HG03103 (cell line): ENCODE measurements around the gene HMCN1.
"Not testable (repeated sequence)": the region's sequence is repeated elsewhere in the genome, so short reads cannot be mapped to it uniquely, and the experiment has no call there.

Source experiments
- ATAC-seq: cut with Tn5 transposase; IDR thresholded peaks from one replicate; pipeline ENCODE4 v1.9.1; 2021; ENCODE audit warnings: low read depth; ENCODE audit not compliant: unreplicated experiment

Gene HMCN1

DNA sequence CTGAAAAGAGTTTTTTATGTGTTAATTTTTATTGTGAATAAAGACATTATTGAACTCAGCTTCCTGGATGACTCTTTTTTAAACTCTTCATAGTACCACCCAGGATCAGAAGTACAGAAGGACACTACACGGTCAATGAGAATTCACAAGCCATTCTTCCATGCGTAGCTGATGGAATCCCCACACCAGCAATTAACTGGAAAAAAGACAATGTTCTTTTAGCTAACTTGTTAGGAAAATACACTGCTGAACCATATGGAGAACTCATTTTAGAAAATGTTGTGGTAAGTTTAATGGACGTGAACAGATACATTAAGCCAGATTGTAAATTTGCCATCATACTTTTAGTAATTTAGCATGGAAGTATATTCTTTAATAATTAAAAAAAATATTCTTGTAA, 391.3 kb downstream of the HMCN1 start:
- ATAC-seq = no peak

DNA sequence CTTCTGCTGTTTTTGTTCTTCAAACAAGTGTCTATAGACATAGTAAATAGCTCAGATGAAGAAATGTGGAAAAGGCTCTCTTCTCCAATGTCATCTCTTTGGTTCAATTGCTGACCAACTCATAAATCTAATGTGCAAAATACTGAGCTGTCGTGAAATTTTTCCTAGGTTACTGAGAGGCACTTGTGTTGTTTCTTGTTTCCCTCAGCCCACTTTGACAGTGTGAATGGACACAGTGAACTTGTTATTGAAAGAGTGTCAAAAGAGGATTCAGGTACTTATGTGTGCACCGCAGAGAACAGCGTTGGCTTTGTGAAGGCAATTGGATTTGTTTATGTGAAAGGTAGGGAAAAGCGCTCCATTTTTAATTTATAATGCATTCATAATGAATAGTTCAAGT, 395.6 kb downstream of the HMCN1 start:
- ATAC-seq = no peak

DNA sequence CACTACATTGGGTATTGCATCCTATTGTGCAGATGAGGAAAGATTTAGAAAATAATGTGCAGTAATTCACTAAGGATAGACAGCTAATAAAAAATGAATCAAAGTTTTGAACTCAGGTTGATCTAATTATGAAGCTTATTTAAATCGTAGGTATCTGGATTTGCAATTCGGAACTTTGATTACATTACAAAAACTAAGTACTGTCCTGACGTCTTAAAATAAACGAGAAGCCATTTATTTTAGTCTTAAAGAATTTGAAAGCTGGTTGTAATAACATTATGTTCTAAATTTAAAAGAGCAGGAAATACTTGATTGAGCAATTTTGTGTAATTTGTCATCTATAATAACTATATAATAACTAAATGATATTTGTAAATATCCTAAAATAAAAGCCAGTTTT, 404.9 kb downstream of the HMCN1 start:
- no peak for ATAC-seq

DNA sequence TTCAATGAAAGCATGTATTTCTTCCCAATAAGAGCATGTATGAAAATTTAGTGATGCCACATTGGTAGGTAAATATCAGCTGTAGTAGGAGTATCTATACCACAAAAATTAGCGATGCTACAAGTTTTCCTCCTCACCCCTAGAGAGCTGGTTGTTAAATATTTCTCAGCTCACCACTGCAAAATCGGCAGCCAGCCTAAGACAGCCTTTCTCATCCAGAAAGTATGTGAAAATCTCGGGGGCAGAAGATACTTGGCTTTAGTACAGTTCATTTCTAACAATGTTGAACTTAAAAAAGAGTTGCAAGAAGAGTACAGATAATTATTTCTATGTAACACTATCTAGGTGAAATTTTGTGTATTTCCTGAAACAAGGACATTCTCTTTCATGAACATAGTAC, 405.5 kb downstream of the HMCN1 start:
- no peak for ATAC-seq

DNA sequence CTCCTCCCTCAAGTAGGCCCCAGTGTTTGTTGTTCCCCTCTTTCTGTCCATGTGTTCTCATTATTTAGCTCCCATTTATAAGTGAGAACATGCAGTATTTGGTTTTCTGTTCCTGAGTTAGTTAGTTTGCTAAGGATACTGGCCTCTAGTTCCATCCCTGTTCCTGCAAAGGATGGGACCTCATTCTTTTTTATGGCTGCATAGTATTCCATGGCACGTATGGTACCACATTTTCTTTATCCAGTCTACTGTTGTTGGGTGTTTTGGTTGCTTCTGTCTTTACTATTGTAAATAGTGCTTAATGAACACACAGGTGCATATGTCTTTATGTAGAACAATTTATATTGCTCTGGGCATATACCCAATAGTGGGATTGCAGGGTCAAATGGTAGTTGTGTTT, 408.0 kb downstream of the HMCN1 start:
- no peak for ATAC-seq

DNA sequence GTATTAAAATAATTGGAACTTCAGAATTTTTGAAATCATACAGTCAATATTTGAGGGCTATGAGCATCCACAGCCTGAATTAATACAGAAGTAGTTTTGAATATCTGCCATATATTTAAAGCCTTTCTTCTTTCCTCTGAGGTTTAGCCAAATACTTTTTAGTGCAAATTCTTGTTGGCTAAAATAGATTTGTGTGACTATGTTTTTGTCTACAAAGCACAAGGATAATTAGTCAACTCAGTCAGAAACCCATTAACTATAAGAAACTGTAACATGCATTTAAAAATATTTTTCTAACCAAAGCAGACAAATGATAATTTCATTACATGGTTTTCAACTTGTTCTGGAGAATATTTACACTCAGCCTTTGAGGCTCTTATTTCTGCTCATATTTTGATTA, 408.7 kb downstream of the HMCN1 start:
- ATAC-seq = no peak

DNA sequence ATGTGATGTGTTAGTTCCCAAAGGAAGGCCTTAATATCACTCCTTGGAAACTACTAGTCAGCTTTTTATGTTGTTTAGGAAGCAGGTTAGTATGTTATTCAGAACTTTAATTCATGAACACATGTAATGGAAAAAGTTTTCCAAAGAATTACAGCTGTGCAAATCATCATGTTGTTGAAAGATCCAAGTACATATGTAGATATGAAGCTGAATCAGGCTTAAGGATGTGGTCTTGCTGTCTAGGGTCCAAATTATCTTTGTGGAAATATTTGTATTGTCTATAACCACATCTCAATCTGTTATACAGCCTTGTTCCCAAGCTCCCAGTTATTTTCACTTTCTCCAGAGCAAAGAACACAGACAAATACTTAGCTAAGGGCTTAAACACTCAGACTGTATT, 409.3 kb downstream of the HMCN1 start:
- ATAC-seq = no peak

DNA sequence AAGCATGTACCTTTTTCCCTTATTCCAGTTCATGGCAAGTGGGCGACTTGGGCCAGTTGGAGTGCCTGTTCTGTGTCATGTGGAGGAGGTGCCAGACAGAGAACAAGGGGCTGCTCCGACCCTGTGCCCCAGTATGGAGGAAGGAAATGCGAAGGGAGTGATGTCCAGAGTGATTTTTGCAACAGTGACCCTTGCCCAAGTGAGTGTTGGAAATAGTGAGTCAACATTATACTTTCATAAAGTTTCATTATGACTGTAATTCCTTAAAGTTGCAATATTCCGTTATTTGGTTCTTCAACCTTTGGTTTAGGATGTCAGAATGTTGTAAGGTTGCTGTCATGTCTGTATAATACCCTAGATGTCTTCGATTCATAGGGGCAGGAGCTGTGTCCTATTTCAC, 410.3 kb downstream of the HMCN1 start:
- ATAC-seq = no peak

DNA sequence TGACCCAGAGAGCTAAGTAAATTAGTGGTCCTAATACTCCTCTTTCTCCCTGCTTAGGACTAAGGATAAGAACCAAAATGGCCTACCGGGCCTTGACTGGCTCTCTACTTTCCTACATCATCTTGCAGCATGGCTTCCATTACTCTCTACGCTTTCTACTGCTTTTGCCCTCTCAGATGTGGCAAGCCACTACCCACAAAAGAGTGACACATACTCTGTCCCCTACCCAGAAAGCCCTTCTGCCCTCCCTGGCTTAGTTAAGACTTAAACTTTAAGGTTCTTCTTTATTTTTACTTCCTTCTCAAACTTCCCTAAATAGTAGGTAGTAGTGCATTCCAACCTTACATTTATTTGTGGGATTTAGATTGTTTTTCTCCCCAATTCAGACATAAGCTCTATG, 412.8 kb downstream of the HMCN1 start:
- no peak for ATAC-seq

DNA sequence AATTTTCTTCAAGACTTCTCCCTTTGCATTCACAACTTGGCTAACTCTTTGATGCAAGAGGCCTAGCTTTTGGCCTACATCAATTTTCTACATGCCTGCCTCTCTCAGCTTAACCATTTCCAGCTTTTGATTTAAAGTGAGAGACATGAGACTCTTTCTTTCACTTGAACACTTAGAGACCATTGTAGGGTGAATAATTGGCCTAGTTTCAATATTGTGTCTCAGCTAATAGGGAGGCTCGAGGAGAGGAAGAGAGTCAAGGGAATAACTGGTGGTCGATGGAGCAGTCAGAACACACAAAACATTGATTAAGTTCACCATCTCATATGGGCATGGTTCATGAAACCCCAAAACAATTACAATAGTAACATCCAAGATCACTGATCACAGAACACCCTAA, 415.4 kb downstream of the HMCN1 start:
- no peak for ATAC-seq

DNA sequence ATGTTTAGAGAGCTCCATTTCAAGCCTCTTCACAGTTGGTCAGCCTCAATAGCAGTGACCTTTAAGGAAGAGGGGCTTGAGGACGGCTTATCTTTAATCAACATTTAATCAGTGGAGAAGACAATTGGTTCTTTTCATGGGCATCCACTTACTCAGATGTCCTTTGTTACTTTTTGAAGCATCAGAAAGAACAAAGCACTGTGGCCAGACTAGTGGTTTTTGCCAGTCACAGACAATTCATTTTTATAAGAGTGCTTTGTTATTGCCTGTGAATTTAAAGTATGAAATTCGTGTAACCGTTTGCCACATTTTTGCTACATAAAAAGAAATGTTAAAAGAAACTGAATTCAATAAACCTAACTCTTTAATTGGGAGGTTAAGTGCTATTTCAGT, 418.0 kb downstream of the HMCN1 start:
- no peak for ATAC-seq

DNA sequence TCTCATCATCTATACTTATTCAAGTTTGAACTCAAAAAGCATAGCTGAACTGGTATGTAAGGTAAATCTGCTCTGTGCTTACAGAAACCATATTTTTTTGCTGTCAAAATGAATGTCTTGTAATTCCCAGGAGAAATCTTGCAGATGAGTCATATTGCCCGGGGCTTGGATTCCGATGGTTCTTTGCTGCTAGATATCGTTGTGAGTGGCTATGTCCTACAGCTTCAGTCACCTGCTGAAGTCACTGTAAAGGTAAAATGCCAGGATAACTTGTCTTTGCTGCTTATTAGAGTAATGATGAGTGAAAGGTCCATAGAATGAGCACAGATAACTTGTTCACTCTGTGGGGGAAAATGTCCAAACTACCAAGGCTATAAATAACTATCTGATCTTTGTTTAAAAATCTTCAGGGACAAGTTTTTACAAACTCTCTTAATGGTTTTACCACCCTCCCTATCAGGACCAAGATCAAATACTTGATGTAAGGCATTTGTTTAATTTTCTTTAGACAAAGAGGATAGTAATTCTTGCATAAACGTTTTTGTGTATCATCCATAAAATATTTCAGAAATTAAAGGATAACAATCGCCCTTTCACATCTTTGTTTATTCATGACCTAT, 418.5 kb downstream of the HMCN1 start:
- ATAC-seq = no peak

DNA sequence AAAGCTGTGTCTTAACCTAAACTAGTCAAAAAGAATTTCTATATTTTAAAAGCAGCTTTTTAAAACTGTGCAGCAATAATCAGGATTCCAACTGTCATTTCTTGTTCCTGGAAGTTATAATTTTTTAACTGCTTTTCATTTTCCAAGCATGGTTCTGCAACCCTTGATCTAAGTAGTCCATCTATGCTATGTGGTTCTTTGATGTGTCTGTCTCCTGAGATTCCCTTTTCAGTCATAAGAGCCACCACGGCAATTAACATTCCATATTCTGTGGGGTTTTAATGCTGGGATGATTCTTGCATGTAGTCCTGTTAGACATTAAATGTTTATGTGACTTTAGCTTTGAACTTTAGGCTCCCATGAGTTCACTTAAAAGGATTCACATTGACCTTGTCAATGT, 420.5 kb downstream of the HMCN1 start:
- ATAC-seq = no peak

DNA sequence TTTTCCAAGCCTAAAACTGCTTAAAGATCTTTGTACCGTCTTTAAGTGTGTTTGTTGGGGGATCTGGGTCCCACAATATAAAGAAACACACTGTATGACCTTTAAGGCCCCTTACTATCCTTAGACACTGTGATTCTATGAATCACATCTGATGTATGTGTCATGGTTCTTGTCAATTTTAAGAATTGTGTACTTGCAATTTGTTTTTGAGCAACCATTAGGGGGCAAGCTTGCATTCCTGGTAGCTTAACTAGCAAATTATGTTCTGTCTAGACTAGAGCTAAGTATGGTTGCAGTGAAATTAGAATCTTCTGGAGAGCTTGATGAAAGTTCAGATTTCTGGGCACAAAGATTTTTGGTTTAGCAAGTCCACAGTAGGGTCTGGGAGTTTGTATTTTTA, 421.4 kb downstream of the HMCN1 start:
- ATAC-seq = peak; percentile 70

DNA sequence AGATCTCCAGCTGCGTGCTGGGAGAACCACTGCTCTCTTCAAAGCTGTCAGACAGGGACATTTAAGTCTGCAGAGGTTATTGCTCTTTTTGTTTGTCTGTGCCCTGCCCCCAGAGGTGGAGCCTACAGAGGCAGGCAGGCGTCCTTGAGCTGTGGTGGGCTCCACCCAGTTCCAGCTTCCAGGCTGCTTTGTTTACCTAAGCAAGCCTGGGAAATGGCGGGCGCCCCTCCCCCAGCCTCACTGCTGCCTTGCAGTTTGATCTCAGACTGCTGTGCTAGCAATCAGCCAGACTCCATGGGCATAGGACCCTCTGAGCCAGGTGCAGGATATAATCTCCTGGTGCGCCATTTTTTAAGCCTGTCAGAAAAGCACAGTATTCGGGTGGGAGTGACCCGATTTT, 428.7 kb downstream of the HMCN1 start:
- ATAC-seq = not testable (repeated sequence)

DNA sequence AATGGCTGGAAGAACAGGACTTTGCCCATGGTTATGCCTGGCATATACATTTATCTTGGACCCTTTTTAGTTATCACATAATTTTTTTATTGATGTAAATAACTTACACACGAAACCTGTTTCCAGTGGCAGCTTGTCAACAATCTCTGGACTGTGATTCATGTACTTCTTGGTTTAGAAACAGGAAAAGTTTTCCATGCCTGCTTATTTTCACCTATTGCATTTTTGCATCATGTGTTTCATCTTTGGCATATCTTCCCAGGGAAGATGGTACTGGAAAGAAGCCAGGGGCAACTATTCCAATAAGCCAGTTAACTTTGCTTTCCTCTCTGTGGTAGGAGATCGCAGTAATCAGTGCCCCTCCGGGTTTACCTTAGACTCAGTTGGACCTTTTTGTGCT, 430.6 kb downstream of the HMCN1 start:
- ATAC-seq = no peak

DNA sequence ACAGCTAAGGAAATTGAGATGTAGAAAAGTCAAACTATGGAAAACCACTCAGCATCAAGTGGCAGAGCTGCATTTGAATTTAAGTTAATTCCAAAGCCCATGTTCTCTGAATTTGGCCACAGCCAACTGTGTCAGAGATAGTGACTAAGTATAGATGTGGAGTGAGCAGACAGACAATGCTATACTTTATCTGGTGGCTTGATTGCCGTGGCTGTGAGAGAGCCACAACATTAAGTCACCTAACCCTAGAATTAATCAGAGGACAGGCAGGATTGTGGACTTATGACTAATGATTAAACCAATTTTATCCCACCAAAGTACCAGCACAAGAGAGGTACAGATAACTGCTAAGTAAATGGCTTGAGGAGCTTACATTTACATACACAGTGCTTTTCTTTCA, 431.1 kb downstream of the HMCN1 start:
- no peak for ATAC-seq

DNA sequence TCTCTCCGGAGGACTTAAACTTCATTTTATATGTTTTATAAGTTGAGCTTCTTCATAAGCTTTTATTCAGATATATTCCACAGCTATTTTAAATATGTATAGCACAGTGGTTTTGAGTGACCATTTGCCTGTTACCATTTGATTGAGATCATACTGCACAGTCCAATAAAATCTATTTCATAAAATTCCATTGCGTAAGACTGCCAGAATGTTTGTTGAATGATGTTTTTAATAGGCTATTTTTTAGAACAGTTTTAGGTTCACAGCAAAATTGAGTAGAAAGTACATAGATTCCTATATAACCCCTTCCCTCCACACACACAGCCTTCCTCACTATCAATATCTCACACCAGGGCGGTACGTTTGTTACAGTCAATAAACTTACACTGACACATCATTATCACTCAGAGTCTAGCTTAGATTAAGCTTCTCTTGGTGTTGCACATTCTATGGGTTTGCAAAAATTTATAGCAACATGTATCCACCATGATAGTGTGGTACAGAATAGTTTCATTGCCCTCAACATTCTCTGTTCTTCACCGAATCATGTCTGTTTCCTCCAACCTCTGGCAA, 433.0 kb downstream of the HMCN1 start:
- ATAC-seq = no peak

DNA sequence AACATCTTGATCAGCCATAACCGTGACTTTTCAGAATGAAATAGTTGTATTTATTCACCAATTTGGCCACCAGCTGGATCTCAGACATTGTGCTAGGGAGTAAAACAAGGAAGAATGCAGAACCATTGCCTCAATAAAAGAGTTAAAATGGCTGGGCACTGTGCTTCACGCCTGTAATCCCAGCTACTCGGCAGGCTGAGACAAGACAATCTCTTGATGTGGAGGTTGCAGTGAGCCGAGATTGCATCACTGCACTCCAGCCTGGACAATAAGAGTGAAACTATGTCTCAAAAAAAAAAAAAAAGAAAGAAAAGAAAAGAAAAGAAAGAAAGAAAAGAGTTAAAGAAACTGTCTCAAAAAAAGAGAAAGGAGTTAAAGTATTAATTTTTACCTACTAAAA, 441.4 kb downstream of the HMCN1 start:
- no peak for ATAC-seq

DNA sequence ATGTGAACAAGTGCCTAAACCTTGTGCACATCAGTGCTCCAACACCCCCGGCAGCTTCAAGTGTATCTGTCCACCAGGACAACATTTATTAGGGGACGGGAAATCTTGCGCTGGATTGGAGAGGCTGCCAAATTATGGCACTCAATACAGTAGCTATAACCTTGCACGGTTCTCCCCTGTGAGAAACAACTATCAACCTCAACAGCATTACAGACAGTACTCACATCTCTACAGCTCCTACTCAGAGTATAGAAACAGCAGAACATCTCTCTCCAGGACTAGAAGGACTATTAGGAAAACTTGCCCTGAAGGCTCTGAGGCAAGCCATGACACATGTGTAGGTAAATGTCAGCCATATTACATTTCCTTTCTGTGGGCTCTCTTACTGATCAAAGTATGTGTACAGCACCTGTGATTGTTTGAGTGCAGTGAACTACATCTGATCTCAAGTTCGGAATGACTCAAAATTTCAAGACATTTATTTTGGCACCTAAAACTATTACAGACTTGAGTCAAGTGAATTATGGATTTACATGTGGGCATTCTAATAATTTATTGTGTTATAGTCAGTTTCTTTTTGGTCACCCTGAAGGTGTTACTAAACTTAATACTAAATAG, 444.3 kb downstream of the HMCN1 start:
- ATAC-seq = no peak

DNA sequence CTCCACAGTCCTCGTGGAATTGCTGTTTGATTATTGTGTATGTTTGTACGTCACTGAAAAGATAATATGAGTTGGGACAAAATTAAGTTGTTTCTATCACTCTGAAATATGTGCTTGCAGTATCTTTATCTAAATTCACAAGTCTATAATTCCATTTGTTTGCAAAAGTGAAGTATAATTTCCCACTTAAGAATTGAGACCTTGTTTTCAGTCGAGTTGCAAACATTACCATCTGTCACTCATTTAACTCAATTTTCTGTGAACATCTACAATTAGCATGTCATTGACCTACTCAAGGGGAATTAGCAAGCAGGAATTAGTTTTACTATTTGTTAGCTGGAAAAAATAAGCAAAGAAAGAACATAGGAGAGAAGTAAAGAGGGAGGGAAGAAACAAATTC, 445.0 kb downstream of the HMCN1 start:
- no peak for ATAC-seq

DNA sequence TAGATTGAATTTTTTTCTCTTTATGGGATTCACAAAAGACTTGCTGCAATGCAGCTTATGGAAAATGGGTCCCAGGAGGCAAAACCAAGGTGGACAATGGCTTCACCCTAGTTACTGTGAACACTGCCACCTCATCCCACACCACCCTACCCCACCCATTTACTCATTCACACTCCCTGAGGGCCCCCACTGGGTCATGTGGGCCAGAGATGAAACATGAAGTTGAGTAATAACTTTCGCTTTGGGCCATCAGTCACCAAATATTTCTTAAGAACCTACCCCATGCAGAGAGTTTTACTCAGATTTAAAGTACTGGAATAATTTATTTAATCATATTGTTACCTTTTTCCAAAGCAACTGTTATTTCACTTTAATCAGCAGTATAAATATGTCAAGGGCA, 449.0 kb downstream of the HMCN1 start:
- ATAC-seq = peak; percentile 45
